Measurements from ENCODE around the gene PHACTR1. TPM values are rescaled to one million over a fixed set of nuclear protein-coding genes. Genes with fewer than 3 reads are reported as not detected.

Gene PHACTR1
- total RNA-seq, 1 donor from 2014 or later = 0.49 TPM

DNA sequence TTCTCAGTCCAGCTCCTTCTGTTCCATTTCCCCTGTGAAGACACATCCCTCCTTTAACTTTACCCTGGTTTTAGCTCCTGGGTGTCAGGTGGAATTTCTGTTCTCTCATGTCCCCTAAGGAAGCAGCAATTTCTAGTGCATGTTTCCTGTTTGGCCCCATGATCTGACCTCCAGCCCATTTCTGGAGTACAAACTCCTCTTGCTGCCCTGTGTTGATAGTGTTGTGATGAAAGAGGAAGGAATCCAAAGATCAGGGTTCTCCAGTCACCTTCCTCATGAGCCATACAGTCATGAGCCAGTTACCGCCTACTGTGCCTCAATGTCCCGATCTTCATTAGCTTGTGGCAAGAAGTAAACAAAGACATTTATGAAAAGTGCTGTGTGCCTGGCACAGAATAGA is 97.4 kb downstream of the PHACTR1 start:
- DNase-seq (ENCODE audit: extremely low spot score in 2 of 2) = no peak
- TF ChIP-seq, protein P1, sequence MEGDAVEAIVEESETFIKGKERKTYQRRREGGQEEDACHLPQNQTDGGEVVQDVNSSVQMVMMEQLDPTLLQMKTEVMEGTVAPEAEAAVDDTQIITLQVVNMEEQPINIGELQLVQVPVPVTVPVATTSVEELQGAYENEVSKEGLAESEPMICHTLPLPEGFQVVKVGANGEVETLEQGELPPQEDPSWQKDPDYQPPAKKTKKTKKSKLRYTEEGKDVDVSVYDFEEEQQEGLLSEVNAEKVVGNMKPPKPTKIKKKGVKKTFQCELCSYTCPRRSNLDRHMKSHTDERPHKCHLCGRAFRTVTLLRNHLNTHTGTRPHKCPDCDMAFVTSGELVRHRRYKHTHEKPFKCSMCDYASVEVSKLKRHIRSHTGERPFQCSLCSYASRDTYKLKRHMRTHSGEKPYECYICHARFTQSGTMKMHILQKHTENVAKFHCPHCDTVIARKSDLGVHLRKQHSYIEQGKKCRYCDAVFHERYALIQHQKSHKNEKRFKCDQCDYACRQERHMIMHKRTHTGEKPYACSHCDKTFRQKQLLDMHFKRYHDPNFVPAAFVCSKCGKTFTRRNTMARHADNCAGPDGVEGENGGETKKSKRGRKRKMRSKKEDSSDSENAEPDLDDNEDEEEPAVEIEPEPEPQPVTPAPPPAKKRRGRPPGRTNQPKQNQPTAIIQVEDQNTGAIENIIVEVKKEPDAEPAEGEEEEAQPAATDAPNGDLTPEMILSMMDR (IDR thresholded peaks at IDR 0.05) = no peak
- TF ChIP-seq POLR2A (IDR thresholded peaks at IDR 0.05) = no peak
- Histone ChIP-seq H3K4me1 (no peaks in the 10 kb centered on the region), H3K4me3 (no peak overlapping the region), H3K27ac (no peak overlapping the region), H3K27me3 (no peaks in the 10 kb centered on the region), H3K36me3 (no peaks in the 10 kb centered on the region), H3K9me3 (no peaks in the 10 kb centered on the region)
- intact Hi-C loops (cut with DNase I) = no loop called here

DNA sequence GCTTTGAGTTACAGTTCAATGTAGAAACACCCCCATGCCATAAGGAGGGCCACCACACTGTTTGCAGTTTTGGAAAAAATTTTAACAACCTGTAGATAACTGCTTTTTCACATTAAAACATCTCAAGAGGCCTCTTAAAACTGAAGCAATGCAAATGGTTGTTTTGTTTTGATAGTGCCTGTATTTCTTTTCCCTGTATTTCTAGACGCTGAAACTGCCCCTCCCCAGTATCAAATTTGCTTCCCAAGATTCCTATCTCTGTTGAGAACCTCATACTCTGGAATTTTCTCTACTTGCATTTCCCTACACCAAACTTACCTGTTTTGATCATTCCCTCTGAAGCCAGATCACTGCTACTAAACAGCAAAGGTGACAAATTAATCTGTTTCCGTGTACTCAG is 98.5 kb downstream of the PHACTR1 start:
- H3K27ac ChIP-seq = no peak overlapping the region
- no peak overlapping the region for H3K4me3 ChIP-seq
- DNase-seq (ENCODE audit: extremely low spot score in 2 of 2) = no peak
- intact Hi-C loops (cut with DNase I) = no loop called here
- no peaks in the 10 kb centered on the region for H3K4me1 ChIP-seq
- TF ChIP-seq, protein P1 (IDR thresholded peaks at IDR 0.05) = no peak
- no peak for TF ChIP-seq POLR2A (IDR thresholded peaks at IDR 0.05)
- TF ChIP-seq POLR2AphosphoS5 (IDR thresholded peaks at IDR 0.05; ENCODE audit: insufficient read depth in 1 of 2, low read depth in 1 of 2) = no peak
- no peaks in the 10 kb centered on the region for H3K36me3 ChIP-seq
- H3K9me3 ChIP-seq = no peaks in the 10 kb centered on the region
- H3K27me3 ChIP-seq = no peaks in the 10 kb centered on the region

DNA sequence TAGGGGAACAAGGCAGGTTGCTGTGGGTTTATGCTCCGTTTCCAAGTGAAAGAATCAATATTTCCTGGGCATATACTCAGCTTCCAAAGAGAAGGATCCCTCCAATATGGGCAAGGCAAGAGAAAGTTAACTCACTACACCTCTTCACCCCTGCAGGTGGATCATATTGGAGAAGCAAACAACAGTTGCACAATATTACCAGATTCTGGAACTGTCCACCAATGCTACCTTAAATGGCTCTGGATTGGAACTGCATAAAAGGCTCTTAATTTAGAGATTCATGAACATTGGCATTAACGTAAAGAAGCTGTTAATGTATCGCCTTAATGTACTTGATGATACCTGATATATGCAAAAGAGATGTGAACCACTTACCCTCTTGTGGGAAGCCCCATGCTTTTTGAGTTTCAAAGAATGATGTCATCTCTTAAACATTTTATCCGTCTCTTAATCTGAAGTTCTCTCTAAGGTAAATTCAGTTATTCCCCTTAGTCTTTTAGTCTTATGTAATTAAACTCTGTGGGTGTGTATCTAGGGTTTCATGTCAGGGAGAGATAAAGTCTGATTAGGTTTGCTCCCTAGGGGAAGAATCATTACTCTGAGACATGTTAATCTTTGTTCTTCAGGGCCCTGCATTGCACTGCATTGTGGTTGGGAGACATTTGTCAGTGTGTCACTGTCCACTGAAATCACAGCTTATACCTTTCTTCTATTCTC is 99.5 kb downstream of the PHACTR1 start:
- DNase-seq (ENCODE audit: extremely low spot score in 2 of 2) = no peak
- no peaks in the 10 kb centered on the region for H3K9me3 ChIP-seq
- H3K27me3 ChIP-seq = no peaks in the 10 kb centered on the region
- intact Hi-C loops (cut with DNase I) = no loop called here
- no peaks in the 10 kb centered on the region for H3K4me1 ChIP-seq
- H3K4me3 ChIP-seq = no peak overlapping the region
- no peak overlapping the region for H3K27ac ChIP-seq
- TF ChIP-seq POLR2A (IDR thresholded peaks at IDR 0.05) (no peak), POLR2AphosphoS5 (IDR thresholded peaks at IDR 0.05; ENCODE audit: insufficient read depth in 1 of 2, low read depth in 1 of 2) (no peak)
- TF ChIP-seq, protein P1 (IDR thresholded peaks at IDR 0.05) = no peak
- no peaks in the 10 kb centered on the region for H3K36me3 ChIP-seq

DNA sequence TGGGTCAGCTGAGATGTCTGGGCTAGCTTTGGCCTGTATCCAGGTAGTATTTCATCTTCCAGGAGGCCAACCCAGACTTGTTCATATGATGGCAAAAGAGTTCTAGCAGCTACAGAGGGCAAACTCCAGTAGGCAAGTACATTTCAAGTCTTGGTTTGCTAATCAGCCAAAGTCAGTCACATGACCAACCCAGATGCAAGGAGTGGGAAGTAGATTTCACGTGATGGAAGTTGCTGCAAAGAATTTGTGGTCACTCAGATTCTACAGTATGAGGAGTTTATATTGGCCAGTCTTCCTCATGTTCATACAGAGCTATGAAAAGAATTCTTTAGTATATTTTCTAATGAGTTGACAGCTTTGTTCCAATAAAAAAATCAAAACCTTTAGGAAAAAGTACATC is 101.8 kb downstream of the PHACTR1 start:
- TF ChIP-seq, protein P1 (IDR thresholded peaks at IDR 0.05) = no peak
- TF ChIP-seq POLR2A (IDR thresholded peaks at IDR 0.05) (no peak), POLR2AphosphoS5 (IDR thresholded peaks at IDR 0.05; ENCODE audit: insufficient read depth in 1 of 2, low read depth in 1 of 2) (no peak)
- Histone ChIP-seq H3K27ac (no peak overlapping the region), H3K4me3 (no peak overlapping the region), H3K4me1 (no peaks in the 10 kb centered on the region), H3K9me3 (no peaks in the 10 kb centered on the region), H3K36me3 (no peaks in the 10 kb centered on the region), H3K27me3 (no peaks in the 10 kb centered on the region)
- intact Hi-C loops (cut with DNase I) = no loop called here
- DNase-seq (ENCODE audit: extremely low spot score in 2 of 2) = no peak

DNA sequence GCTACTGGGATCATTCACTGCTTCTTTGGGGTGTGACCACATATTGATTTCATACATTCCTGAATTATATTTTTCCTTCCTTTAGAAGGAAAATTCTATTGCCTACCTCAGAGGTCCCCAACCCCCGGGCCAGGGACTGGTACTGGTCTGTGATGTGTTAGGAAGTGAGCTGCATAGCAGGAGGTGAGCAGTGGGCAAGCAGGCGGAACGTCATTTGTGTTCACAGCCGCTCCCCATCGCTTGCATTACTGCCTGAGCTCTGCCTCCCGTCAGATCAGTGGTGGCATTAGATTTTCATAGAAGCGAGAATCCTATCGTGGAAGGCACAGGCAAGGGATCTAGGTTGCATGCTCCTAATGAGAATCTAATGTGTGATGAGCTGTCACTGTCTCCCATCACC is 107.3 kb downstream of the PHACTR1 start:
- no peaks in the 10 kb centered on the region for H3K27me3 ChIP-seq
- DNase-seq (ENCODE audit: extremely low spot score in 2 of 2) = no peak
- no peak overlapping the region for H3K4me3 ChIP-seq
- H3K9me3 ChIP-seq = no peaks in the 10 kb centered on the region
- no peak overlapping the region for H3K27ac ChIP-seq
- H3K36me3 ChIP-seq = no peaks in the 10 kb centered on the region
- intact Hi-C loops (cut with DNase I) = no loop called here
- TF ChIP-seq, protein P1 (IDR thresholded peaks at IDR 0.05) = no peak
- no peak for TF ChIP-seq POLR2A (IDR thresholded peaks at IDR 0.05)
- no peak for TF ChIP-seq POLR2AphosphoS5 (IDR thresholded peaks at IDR 0.05; ENCODE audit: insufficient read depth in 1 of 2, low read depth in 1 of 2)
- no peaks in the 10 kb centered on the region for H3K4me1 ChIP-seq
